Suprapubic skin (tissue), 4 donors: ENCODE results near the gene THEM5.

Experiments
- CTCF ChIP-seq, 2 donors: fragments of 200-600 bp in 1 of 2; fragments of 450-650 bp in 1 of 2; sonication (generic) in 1 of 2; IDR thresholded peaks; one replicate each; pipeline ENCODE4 v1.5.1; 2016 to 2019; ENCODE audit warnings: antibody characterized with exemption in 2 of 2, mild to moderate bottlenecking in 1 of 2, moderate library complexity in 1 of 2
- EP300 ChIP-seq: sonication (generic); formaldehyde crosslinking; IDR thresholded peaks from one replicate; pipeline ENCODE4 v1.6.1; 2017; ENCODE audit warnings: antibody characterized with exemption
- POLR2A ChIP-seq, 2 donors: fragments of 450-650 bp; IDR thresholded peaks; one replicate each; pipeline ENCODE4 v1.6.1; 2017; ENCODE audit warnings: antibody characterized with exemption in 2 of 2, mild to moderate bottlenecking in 2 of 2, moderate library complexity in 2 of 2
- POLR2AphosphoS5 ChIP-seq, 3 donors: sonication (generic); formaldehyde crosslinking; IDR thresholded peaks; one replicate each; pipeline ENCODE4 v1.6.1; 2017; ENCODE audit warnings: antibody characterized with exemption in 3 of 3

DNA sequence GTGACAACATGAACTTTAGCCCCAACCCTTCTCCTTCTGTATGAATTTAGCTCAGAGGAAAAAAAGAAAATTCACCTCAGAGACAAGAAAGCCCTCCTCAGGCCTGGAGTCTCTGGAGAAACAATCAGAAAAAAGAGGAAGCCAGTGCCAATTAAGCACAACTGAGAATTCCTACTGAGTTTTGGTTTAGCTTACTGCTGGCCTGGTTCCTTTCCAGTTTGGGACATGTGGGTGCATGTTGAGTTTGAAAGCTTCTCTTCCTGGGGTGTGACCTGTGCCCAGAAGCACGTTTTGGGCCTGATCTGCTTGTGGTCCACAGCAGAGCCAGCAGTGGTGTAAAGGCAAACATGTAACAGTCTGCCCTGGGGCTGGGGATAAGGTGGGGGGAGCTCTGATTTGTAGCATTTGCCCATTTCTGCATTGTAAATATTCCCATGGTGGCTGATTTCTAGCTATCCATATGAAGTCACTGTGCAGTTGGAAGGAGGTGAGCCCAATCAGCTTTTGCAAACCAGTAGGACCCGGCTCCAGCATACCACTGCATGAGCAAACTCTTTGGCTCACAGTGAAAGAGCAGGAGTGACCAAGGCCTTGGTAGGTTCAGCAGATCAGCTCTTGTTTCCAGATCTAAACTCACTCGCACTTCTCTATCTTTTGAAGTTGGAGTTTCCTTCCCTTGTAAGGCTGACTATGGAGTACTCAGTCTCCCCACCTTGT is 4.7 kb upstream of the THEM5 start:
- TF ChIP-seq CTCF (IDR thresholded peaks at IDR 0.05) (no peak), EP300 (no peak), POLR2A (IDR thresholded peaks at IDR 0.05) (no peak), POLR2AphosphoS5 (IDR thresholded peaks at IDR 0.05) (no peak)
